ENCODE measurements around the gene SLC25A27.

GRCh38 chr6:46720401-46720800 lies 67.6 kb downstream of the SLC25A27 start:
- no peak for TF ChIP-seq SPI1 (IDR thresholded peaks at IDR 0.05; ENCODE audit: borderline replicate concordance, low read depth, low read length)
- no peak for TF ChIP-seq POLR2A (conservative IDR thresholded peaks at IDR 0.05)
- no peak for TF ChIP-seq SMARCC2 (IDR thresholded peaks at IDR 0.05; ENCODE audit: low read depth)
- TF ChIP-seq BACH1 (tag; IDR thresholded peaks at IDR 0.05), result no peak
- no peak for TF ChIP-seq CHD7 (IDR thresholded peaks at IDR 0.05; ENCODE audit: low read depth, low read length)
- TF ChIP-seq UBTF (IDR thresholded peaks at IDR 0.05; ENCODE audit: borderline replicate concordance in 1 of 2, low read depth in 2 of 2, low read length in 2 of 2), result no peak
- TF ChIP-seq CTCF (IDR thresholded peaks at IDR 0.05 in 2 of 3, conservative IDR thresholded peaks at IDR 0.05 in 1 of 3; ENCODE audit: insufficient read depth in 2 of 3, low read depth in 1 of 3, low read length in 3 of 3), result no peak
